ENCODE measurements around the gene CXCL12. TPM values are rescaled to one million over a fixed set of nuclear protein-coding genes. Genes with fewer than 3 reads are reported as not detected.

The CXCL12 gene
- total and polyA plus RNA-seq, 2 of the 13 experiments (the other 11 are each of a cell fraction or from before 2014, with no cell fraction given): not detected

DNA sequence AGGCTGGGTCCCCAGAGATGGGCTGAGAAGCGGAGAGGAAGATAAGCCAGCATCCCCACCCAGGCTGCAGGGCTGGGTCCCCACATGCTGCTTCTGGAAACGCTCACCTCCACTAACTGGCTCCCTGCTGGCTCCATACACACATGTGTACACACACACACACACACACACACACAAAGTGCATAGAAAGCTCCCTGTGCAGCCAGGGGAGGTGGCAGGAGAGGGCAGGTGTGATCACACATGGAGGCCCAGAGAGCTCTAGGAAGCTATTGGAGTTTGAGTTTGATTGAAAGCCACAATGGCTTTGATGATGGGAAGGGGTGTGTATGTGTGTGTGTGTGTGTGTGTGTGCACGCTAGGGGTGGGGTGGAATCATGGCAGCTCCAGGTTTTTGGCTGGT lies 29.3 kb downstream of the CXCL12 start:
- FAIRE-seq: no peak

DNA sequence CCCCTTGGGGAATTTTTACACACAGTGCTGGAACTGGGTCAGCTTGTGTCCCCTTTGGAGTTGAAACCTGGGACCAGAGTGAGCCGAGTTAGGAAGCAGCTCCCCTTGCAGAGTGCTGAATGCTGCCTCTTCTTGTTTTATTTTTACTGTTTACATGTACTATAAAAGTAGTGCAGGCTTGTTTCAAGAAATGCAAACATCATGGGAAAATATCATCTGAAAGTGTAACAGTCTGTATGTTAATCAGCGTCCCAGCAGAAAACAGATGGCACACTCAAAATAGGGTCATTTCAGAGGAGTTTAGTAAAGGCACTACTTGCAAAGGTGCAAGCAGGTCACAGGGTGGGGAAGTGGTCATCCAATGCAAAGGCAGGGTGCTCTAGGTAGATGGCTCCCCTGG lies 30.1 kb downstream of the CXCL12 start:
- H3K4me2 ChIP-seq (ENCODE audit: low read depth, low read length): no peak overlapping the region
- no peaks in the 10 kb centered on the region for H3K79me2 ChIP-seq (ENCODE audit: insufficient read depth, low read length)
- no TSS peak for BruUV-seq (replicated peaks)
- no peaks in the 10 kb centered on the region for H3K9me3 ChIP-seq (ENCODE audit: low read length)
- peaks cover 1 to 33% of the 10 kb centered on the region in 2 experiments; a peak in 2 of 5 replicates for H3K27me3 ChIP-seq (ENCODE audit: control insufficient read depth in 1 of 2, insufficient read depth in 2 of 2, low read length in 2 of 2)
- no peak overlapping the region for H3K4me3 ChIP-seq (replicated peaks in 1 of 3; ENCODE audit: insufficient read depth in 1 of 3, low read depth in 2 of 3, low read length in 3 of 3)
- FAIRE-seq: no peak
- ATAC-seq: no peak
- DNase-seq (ENCODE audit: low spot score): no peak
- H4K20me1 ChIP-seq (ENCODE audit: insufficient read depth, low read length): no peaks in the 10 kb centered on the region
- intact Hi-C loops (cut with micrococcal nuclease; ENCODE audit: unreplicated experiment) (no loop called here), in situ Hi-C loops (cut with HindIII; ENCODE audit: extremely low pct_ligation_motif_present, low pct_unique_long_range_greater_than_20kb) (no loop called here)
- no peak overlapping the region for H3K27ac ChIP-seq (ENCODE audit: extremely low read length, insufficient read depth, low read length)
- WGBS (ENCODE audit: low lambda C conversion rate): 44% methylated on average over 2 of the region's 2 CpGs
- no peaks in the 10 kb centered on the region for H3K36me3 ChIP-seq (replicated peaks in 1 of 2; ENCODE audit: control insufficient read depth in 1 of 2, insufficient read depth in 2 of 2, low read length in 2 of 2)
- H3K4me1 ChIP-seq (ENCODE audit: insufficient read depth, low read length): peaks cover 20% of the 10 kb centered on the region
- POLR2A ChIA-PET: no interaction called here
- H2AFZ ChIP-seq (ENCODE audit: low read length): no peak overlapping the region
- no peak overlapping the region for H3K9ac ChIP-seq (ENCODE audit: insufficient read depth, low read depth, low read length)
- CTCF ChIA-PET (ENCODE audit: low intra/inter-chr PET ratio, low total read pairs): no interaction called here
- TF ChIP-seq, protein P1, sequence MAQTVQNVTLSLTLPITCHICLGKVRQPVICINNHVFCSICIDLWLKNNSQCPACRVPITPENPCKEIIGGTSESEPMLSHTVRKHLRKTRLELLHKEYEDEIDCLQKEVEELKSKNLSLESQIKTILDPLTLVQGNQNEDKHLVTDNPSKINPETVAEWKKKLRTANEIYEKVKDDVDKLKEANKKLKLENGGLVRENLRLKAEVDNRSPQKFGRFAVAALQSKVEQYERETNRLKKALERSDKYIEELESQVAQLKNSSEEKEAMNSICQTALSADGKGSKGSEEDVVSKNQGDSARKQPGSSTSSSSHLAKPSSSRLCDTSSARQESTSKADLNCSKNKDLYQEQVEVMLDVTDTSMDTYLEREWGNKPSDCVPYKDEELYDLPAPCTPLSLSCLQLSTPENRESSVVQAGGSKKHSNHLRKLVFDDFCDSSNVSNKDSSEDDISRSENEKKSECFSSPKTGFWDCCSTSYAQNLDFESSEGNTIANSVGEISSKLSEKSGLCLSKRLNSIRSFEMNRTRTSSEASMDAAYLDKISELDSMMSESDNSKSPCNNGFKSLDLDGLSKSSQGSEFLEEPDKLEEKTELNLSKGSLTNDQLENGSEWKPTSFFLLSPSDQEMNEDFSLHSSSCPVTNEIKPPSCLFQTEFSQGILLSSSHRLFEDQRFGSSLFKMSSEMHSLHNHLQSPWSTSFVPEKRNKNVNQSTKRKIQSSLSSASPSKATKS (CRISPR knock-in tag; IDR thresholded peaks at IDR 0.05): no peak
- no peak for TF ChIP-seq GTF3A (CRISPR knock-in tag; conservative IDR thresholded peaks at IDR 0.05)
- TF ChIP-seq ZNF317 (CRISPR knock-in tag; IDR thresholded peaks at IDR 0.05): no peak
- TF ChIP-seq ATF1 (CRISPR knock-in tag; IDR thresholded peaks at IDR 0.05): no peak
- no peak for TF ChIP-seq JUN (CRISPR knock-in tag; IDR thresholded peaks at IDR 0.05)
- TF ChIP-seq HNF4A (CRISPR knock-in tag; IDR thresholded peaks at IDR 0.05): no peak
- no peak for TF ChIP-seq ADNP (CRISPR knock-in tag; IDR thresholded peaks at IDR 0.05)
- no peak for TF ChIP-seq ZNF703 (CRISPR knock-in tag; IDR thresholded peaks at IDR 0.05; ENCODE audit: borderline replicate concordance)
- no peak for TF ChIP-seq SIN3A (IDR thresholded peaks at IDR 0.05; ENCODE audit: borderline replicate concordance, low read depth, low read length)
- TF ChIP-seq HCFC1 (IDR thresholded peaks at IDR 0.05; ENCODE audit: low read depth, low read length): no peak

More for the DNA sequence above, 29.3 kb downstream of the CXCL12 start:
- Histone ChIP-seq H3K36me3 (replicated peaks in 1 of 2; ENCODE audit: control insufficient read depth in 1 of 2, insufficient read depth in 2 of 2, low read length in 2 of 2) (no peaks in the 10 kb centered on the region), H3K79me2 (ENCODE audit: insufficient read depth, low read length) (no peaks in the 10 kb centered on the region), H3K9ac (ENCODE audit: insufficient read depth, low read depth, low read length) (no peak overlapping the region), H3K27me3 (ENCODE audit: control insufficient read depth in 1 of 2, insufficient read depth in 2 of 2, low read length in 2 of 2) (peaks cover 1 to 30% of the 10 kb centered on the region in 2 experiments; a peak in 2 of 5 replicates), H3K4me1 (ENCODE audit: insufficient read depth, low read length) (peaks cover 20% of the 10 kb centered on the region), H4K20me1 (ENCODE audit: insufficient read depth, low read length) (no peaks in the 10 kb centered on the region), H3K4me2 (ENCODE audit: low read depth, low read length) (no peak overlapping the region), H3K27ac (ENCODE audit: extremely low read length, insufficient read depth, low read length) (no peak overlapping the region), H3K4me3 (replicated peaks in 1 of 3; ENCODE audit: insufficient read depth in 1 of 3, low read depth in 2 of 3, low read length in 3 of 3) (no peak overlapping the region), H2AFZ (ENCODE audit: low read length) (no peak overlapping the region), H3K9me3 (ENCODE audit: low read length) (no peaks in the 10 kb centered on the region)
- DNase-seq (ENCODE audit: low spot score) (no peak), ATAC-seq (no peak)
- no TSS peak for BruUV-seq (replicated peaks)
- ChIA-PET CTCF (ENCODE audit: low intra/inter-chr PET ratio, low total read pairs) (no interaction called here), POLR2A (no interaction called here)
- in situ Hi-C loops (cut with HindIII; ENCODE audit: extremely low pct_ligation_motif_present, low pct_unique_long_range_greater_than_20kb): no loop called here
- intact Hi-C loops (cut with micrococcal nuclease; ENCODE audit: unreplicated experiment): no loop called here
- TF ChIP-seq ZFP37 (CRISPR knock-in tag; IDR thresholded peaks at IDR 0.05; ENCODE audit: borderline replicate concordance) (no peak), ZNF34 (CRISPR knock-in tag; IDR thresholded peaks at IDR 0.05; ENCODE audit: borderline replicate concordance) (no peak), GATAD2A (CRISPR knock-in tag; IDR thresholded peaks at IDR 0.05) (no peak), SNRNP70 (IDR thresholded peaks at IDR 0.05; ENCODE audit: low read depth, low read length) (no peak), POLR2AphosphoS5 (IDR thresholded peaks at IDR 0.05; ENCODE audit: low read depth, low read length) (no peak), KLF15 (CRISPR knock-in tag; IDR thresholded peaks at IDR 0.05; ENCODE audit: borderline replicate concordance) (no peak)
- 82% methylated on average over 2 of the region's 3 CpGs for WGBS (ENCODE audit: low lambda C conversion rate)

Data from HepG2 (cell line).